ENCODE data around the gene ISOC2.

ISOC2 gene

DNA sequence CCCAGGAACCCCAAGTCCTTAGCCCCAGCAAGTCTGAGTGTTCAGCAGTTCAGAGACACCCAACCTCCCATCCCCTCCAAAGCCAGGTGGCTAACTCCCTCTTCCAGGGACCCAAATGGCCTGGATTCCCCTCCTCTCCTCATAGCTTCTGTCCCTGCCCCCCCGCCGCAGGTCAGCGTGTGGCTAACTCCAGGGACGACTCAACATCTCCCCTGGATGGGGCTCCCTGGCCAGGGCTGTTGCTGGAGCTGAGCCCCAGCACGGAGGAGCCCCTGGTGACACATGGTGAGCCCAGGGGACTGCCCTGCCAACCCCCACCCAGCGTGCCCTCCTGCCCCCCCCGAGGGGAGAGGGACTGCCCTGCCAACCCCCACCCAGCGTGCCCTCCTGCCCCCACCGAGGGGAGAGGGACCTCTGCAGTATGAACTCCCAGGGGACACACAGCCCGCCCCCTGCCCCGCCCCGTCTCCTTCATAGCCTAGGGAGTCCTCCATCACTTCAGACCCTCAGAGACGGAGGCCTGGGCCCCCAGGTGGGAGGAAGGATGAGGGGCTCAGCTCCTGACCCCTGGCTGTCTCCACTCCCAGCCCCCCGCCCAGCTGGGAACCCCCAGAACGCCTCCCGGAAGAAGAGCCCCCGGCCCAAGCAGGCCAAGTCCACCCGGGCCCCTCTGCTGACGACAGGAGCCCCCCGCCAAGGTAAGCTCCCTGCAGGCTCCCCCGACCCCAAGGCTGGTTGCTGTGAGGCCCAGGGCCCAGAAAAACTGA lies 28.5 kb upstream of the ISOC2 start:
- no peak for DNase-seq (ENCODE audit: low read depth in 3 of 3)

DNA sequence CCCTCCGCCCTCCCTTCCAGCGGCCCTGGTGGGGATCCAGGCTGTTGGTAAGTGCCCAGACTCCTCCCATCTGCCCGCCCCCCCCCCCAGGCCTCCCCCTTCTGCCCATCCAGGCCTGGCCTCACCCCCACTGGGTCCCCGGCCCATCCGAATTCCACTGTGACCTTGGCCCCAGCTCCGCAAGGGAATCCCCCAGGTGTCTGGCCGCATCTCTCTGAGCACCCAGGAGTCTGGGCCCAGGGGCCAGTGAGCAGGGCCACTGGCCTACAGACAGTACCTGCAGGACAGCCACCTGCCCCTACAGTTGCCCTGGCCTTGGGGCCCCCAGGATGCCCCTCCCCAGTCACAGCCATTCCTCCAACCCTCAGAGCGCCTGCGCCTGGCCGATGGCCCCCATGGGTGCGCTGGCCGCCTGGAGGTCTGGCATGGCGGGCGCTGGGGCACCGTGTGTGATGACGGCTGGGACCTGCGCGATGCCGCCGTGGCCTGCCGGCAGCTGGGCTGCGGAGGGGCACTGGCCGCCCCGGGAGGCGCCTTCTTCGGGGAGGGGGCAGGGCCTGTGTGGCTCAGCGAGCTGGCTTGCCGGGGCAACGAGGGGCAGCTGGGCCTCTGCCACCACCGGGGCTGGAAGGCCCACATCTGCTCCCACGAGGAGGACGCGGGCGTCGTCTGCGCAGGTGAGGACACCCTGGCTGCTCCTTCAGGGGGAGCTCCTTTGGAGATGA lies 27.7 kb upstream of the ISOC2 start:
- DNase-seq (ENCODE audit: low read depth in 3 of 3): no peak

DNA sequence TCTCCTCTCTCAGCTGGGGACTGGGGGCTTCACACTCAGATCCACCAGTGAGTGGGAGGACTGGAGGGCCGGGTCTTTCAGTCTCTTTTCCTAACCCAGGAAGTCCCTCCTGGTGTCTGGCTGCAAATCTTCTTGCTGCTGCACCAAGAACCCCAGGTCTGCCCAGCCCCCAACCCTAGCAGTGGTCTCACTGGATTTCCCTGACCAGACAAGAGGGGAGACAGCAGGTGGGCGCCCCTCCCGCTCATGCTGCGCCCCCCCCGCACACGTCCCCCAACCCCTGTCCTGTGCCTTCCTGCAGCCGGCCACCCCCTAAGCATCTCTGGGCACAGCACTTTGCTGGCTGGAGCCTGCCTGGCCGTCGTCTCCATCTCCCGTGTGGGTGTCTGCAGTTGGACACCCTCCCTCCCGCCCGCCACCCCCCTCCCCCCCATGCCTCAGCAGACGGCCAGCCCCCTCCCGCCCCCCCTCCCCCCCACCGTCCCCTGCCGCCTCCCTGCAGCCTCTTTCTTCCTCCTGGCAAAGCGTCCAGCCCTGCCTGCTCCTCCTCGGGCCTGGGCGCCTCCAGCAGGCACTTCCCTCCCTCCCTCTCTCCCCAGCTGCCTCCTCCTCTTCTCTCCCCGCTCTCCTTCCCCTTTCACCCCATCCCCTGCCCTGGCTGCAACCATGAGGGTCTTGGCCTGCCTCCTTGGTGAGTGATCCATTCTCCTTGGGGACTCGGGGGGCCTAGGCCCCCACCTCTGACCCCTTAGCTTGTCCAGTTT lies 26.7 kb upstream of the ISOC2 start, which contains the start of gene SSC5D:
Gene SSC5D, plus strand, starts transcription at position 513 of the 764 bp plus-strand sequence. Its CDS starts 154 bp downstream, at position 667.
- DNase-seq (ENCODE audit: low read depth in 3 of 3): no peak

DNA sequence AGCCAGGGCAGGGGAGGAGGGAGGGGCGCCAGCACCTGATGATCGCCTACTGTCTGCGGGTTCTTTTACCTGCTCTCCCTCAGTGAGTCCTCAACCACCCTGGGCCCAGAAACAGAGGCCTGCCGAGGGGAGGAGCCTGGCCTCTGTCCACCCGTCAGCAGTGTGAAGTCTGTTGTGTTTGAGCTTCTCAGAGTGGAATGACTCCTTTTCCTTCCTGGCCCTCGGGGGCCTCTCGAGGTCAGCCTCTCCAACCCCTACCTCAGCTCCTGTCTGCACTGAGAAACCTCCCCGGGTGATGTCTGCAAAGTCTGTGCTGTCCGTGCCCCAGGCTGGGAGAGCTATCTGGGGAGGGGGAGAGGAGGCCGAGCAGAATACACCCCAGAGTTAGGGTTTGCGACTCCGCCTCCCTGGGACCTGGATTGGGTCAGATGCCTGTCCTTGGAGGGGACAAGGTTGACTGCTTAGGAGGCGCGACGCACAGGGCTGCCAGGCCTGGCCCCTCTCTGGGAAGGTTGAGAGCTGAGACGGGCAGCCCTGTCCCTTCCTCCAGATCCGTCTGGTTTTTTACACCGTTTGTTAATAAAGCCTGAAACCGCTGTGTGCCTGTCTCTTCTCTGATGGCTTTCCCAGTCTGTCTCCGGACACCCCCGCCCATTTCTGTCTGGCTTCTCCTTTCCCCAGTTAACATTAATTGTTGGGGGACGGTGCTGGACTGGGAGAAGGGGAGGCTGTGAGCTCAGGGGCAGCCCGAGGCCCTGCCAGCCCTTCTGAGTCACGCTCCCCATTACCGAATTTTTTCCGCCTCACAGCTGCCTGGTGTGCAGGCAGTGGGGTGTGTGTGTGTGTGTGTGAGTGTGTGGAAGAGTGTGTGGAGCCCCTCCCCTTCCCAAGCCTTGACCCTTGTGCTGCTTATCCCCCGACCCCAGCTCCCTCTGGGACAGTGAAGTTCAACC lies 25.8 kb upstream of the ISOC2 start:
- peak in 2 of 3 experiments; percentile 26 to 72 for DNase-seq (ENCODE audit: low read depth in 3 of 3)

DNA sequence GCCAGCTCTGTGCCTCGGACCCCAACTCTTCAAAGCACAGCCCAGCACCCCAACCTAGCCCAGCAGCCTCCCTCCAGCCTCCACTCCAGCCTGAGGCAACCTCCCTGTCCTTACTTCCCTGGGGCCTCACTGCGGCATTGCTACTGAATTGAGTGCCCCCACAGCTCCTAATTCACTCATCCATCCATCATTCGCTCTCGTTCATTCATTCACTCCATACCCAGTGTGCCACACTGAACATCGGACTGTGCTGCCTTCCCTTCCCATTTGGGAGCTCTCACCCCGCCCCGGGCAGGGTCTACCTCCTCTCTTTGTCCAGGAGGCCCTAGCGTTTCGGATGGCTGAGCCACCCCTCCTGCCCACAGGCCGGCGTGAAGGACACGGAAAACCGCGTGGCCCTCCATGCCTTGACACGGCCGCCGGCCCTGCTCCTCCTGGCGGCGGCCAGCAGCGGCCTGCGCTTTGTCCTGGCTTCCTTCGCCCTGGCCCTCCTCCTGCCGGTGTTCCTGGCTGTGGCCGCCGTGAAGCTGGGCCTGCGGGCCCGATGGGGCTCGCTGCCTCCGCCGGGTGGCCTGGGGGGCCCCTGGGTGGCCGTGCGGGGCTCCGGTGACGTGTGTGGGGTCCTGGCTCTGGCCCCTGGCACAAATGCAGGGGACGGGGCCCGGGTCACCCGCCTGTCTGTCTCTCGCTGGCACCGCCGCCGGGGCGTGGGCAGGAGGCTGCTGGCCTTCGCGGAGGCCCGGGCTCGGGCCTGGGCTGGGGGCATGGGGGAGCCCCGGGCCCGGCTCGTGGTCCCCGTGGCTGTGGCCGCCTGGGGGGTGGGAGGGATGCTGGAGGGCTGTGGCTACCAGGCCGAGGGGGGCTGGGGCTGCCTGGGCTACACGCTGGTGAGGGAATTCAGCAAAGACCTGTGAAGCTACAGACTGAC lies 24.9 kb upstream of the ISOC2 start:
- no peak for DNase-seq (ENCODE audit: low read depth in 3 of 3)

DNA sequence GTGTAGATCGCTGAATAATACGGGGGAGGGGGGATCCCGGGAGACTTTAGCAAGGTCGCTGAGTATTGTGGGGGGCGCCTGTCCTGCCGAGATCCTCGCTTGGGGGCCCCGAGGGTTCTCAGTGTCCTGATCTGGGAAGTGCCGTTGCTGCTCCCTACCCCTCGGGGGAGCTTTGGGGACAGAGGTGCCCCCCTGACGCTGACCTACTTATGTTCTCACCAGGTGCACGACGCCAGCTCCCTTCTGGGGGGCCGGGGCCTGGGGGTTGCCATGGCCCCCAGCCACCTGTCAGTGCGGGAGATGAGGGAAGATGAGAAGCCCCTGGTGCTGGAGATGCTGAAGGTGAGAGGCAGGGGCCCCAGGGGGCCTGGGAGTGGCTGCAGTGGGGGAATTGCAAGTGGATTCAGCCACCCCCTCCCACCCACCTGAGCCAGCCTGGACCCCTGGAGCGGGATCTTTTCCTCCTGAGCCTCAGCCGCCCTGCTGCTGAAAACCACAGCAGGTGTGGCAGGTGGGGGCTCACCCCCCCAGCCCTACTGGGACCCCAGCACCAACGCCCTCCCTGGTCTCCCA lies 24.1 kb upstream of the ISOC2 start:
- DNase-seq (ENCODE audit: low read depth in 3 of 3): no peak

DNA sequence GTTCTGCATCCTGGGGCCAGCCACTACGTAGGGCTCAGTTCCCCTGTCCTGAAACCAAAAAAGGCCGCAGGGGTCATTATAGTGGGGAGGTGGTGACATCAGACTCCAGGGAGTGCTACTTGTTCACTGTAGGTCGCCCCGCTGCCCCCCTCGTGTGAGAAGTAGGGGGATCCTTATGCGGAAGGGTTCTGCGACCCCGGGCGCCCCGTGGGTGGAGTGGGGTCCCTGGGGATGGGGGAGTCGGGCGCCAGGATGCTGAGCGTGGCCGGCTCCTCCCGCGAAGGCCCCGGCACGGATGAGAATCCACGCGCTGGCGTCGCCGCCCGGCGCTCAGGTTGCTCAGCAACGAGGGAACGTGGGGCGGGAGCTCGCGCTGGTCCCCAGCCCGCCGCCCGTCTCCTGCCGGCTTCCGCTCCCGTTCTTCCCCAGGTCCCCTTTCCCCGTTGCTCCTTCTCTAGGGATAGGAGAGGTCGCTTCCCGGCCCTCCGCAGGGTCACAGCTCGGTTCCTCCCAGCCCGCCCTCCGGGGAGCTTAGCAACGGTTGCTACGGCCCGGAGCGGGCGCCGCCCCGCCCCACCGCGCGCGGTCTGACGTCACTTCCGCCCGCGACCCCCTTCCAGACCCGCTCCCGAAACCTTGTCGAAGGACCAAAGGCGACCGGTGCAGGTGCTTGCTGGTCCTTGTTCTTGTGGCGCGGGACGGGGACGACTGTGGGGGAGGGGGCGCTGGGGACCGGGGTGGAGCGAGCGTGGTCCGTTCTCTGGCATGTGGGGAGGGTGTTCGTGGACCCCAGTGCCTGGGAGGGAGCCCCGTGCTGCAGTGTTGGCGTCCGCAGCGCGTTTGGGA lies 23.4 kb upstream of the ISOC2 start, which contains the start of gene NAT14:
Gene NAT14, plus strand, starts transcription at position 596 of the 846 bp plus-strand sequence. CDS start 521 bp downstream, outside the sequence.
- DNase-seq (ENCODE audit: low read depth in 3 of 3): peak in 2 of 3 experiments; percentile 46 to 65

DNA sequence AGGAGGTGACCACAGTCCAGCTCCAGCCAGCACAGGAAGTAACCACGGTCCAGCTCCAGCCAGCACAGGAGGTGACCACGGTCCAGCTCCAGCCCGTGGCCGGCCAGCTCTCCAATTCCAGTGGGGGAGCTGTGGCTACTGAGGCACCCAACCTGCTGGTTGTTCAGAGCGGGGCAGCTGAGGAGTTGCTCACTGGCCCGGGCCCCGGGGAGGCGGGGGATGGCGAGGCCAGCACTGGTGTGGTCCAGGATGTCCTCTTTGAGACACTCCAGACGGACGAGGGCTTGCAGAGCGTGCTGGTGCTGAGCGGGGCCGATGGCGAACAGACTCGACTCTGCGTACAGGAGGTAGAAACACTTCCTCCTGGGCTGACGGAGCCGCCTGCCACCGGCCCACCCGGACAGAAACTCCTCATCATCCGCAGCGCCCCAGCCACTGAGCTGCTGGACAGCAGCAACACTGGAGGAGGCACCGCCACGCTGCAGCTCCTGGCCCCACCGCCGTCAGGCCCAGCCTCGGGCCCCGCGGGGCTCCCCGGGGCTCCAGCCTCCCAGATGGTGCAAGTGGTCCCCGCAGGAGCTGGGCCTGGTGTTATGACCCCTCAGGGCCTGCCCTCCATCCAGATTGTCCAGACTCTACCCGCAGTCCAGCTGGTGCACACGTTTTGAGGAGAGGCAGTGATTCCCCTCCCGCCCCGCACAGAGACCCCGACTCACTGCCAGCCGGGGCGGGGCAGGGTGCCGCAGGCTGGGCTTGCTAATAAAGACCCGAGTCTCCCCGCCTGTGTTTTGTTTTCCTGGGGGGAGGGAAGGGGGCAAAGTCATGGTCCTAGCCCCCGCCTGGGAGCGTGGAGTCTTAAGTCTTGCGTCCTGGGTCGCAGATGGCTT lies 22.5 kb upstream of the ISOC2 start:
- no peak for DNase-seq (ENCODE audit: low read depth in 3 of 3)

DNA sequence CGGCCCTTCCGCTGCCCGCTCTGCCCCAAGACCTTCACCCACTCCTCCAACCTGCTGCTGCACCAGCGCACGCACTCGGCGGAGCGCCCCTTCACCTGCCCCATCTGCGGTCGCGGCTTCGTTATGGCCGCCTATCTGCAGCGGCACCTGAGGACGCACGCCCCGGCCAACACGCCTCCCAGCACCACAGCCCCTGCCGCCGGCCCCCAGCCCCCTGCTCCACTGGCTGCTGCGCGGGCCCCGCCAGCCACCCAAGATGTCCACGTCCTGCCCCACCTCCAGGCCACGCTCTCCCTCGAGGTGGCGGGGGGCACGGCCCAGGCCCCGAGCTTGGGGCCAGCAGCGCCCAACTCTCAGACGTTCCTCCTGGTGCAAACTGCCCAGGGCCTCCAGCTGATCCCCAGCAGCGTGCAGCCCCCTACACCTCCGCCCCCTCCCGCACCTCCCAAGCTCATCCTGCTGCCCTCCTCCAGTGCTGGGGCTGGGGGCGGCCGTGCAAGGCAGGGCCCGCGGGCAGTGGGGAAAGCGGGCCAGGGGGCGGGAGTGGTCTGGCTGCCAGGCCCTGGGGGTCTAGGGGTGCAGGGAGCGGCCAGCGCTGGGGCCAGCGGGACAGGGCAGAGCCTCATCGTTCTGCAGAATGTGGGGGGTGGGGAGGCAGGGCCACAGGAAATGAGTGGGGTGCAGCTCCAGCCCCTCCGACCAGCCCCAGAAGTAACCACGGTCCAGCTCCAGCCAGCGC lies 21.7 kb upstream of the ISOC2 start:
- DNase-seq (ENCODE audit: low read depth in 3 of 3): no peak

DNA sequence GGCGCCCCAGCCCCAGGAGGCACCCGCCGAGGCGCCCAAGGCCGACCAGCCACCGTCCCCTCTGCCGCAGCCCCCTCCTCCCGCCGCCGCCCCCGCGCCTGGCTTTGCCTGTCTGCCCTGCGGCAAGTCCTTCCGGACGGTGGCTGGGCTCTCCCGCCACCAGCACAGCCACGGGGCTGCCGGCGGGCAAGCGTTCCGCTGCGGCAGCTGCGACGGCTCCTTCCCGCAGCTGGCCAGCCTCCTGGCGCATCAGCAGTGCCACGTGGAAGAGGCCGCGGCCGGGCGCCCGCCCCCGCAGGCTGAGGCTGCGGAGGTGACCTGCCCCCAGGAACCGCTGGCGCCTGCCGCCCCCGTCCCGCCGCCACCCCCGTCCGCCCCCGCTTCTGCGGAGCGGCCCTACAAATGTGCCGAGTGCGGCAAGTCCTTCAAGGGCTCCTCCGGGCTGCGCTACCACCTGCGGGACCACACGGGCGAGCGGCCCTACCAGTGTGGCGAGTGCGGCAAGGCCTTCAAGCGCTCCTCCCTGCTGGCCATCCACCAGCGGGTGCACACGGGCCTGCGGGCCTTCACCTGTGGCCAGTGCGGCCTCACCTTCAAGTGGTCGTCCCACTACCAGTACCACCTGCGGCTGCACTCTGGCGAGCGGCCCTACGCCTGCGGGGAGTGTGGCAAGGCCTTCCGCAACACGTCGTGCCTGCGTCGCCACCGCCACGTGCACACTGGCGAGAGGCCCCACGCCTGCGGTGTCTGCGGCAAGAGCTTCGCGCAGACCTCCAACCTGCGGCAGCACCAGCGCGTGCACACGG lies 20.9 kb upstream of the ISOC2 start:
- no peak for DNase-seq (ENCODE audit: low read depth in 3 of 3)

DNA sequence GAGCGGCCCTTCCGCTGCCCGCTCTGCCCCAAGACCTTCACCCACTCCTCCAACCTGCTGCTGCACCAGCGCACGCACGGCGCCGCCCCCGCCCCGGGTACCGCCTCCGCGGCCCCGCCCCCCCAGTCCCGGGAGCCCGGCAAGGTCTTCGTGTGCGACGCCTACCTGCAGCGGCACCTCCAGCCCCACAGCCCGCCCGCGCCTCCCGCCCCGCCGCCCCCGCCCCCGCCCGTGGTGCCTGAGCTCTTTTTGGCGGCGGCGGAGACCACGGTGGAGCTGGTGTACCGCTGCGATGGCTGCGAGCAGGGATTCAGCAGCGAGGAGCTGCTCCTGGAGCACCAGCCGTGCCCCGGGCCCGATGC lies 20.3 kb upstream of the ISOC2 start:
- no peak for DNase-seq (ENCODE audit: low read depth in 3 of 3)

DNA sequence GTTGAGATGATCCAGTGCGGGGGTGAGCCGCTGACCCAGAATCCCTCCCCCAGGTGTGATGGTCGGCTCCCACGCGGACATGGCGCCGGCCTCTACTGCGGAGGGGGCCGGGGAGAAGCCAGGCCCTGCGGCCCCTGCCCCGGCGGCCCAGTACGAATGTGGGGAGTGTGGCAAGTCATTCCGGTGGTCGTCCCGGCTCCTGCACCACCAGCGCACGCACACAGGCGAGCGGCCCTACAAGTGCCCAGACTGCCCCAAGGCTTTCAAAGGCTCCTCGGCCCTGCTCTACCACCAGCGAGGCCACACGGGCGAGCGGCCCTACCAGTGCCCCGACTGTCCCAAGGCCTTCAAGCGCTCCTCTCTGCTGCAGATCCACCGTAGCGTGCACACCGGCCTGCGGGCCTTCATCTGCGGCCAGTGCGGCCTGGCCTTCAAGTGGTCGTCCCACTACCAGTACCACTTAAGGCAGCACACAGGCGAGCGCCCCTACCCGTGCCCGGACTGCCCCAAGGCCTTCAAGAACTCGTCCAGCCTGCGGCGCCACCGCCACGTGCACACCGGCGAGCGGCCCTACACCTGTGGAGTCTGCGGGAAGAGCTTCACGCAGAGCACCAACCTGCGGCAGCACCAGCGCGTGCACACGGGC lies 19.8 kb upstream of the ISOC2 start:
- DNase-seq (ENCODE audit: low read depth in 3 of 3): no peak

DNA sequence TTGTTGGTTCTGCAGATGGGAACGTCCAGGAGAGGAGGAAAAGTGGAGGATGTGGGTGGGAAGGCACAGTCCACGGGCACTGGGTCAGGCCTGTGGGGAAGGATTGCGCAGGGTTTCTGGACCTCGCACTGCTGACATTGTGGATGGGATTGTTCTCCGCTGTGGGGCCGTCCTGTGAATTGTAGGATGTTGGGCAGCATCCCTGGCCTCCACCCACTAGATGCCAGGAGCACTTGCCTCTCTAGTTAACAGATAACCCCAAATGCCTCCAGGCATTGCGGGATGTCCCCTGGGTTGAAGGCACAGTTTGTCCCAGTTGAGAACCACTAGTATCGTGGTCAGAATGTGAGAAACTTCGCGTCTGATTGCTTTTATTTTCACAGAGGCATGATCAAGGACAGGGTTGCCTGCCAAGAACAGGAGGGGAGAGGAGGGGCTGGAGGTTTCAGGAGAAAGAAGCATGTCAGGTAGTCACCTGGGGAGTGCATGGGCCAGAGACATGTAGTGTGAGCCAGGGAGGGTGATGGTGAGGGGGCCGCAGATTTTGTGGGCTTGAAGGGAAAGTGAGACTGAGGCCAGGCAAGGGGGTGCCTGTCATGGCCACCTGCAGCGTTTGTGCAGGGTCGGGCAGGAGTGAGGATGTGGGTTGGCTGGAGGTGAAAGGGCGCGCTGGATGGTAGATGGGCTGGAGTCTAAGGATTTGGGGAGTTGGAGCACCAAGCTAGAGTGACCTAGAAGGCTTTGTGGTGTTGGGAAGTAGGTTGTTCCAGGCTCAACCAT lies 18.2 kb upstream of the ISOC2 start:
- no peak for DNase-seq (ENCODE audit: low read depth in 3 of 3)

DNA sequence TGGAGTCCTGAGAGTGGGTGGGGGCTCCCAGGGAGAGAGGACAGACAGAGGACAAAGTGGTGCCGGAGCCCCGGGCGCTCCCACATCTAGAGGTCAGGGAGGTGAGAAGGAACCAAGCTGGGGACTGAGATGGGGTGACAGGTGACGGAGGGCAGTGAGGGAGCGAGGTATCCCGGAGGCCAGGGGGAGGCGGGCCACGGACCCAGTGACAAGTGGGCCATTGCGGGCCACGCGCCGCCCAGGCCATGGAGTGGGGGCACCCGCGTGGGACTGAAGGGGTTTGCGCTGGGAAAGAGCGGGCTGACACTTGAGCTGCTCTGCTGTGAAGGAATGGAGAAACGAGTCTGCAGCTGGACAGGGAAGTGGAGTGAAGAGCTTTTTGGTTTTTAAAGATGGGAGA lies 17.6 kb upstream of the ISOC2 start:
- no peak for DNase-seq (ENCODE audit: low read depth in 3 of 3)

DNA sequence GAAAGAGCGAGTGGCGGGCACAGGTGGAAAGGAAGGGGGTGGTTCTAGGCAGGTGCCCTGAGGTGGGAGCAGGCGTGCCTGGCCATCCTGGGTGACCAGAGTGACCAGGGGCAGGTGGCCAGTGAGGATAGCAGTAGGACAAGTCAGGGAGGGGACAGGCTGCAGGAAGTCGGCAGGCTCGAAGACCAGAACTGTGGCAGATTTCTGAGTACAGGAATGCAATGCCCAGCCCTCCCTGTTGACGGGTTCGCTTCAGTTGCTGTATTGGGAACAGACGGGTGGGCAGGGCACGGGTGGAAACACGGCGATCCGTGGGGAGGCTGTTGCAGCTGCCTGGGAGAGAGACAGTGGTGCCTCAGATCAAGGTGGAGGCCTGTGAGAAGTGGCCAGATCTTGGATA lies 16.9 kb upstream of the ISOC2 start:
- DNase-seq (ENCODE audit: low read depth in 3 of 3): no peak

Measured in stimulated activated CD4-positive, alpha-beta T cell treated with anti-CD3 and anti-CD28 coated beads, TNF-alpha, amount 100 ng/mL, for 24 hours (primary cell).